Thyroid gland (tissue), 4 donors: ENCODE data around the gene FERMT1.

Source experiments
- CTCF ChIP-seq, 6 experiments: fragments of 200-600 bp in 3 of 6; fragments of 450-650 bp in 3 of 6; sonication (generic) in 3 of 6; IDR thresholded peaks; one replicate each; pipeline ENCODE4 v1.5.1; 2016 to 2019; ENCODE audit warnings: antibody characterized with exemption in 6 of 6, mild to moderate bottlenecking in 2 of 6, inconsistent platforms in 1 of 6, moderate library complexity in 1 of 6
- POLR2A ChIP-seq, 2 donors: fragments of 450-650 bp; IDR thresholded peaks; one replicate each; pipeline ENCODE4 v1.6.1; 2017; ENCODE audit warnings: antibody characterized with exemption in 2 of 2, mild to moderate bottlenecking in 2 of 2, moderate library complexity in 1 of 2

GRCh38 chr20:6169251-6169650 is 46.4 kb upstream of the FERMT1 start:
- TF ChIP-seq CTCF (IDR thresholded peaks at IDR 0.05) (peak in 1 of 6 experiments; percentile 10), POLR2A (IDR thresholded peaks at IDR 0.05) (no peak)
